Right lobe of liver (tissue), 6 donors: ENCODE data around the gene SPRY4. TPM values are rescaled to one million over a fixed set of nuclear protein-coding genes. Genes with fewer than 3 reads are reported as not detected.

Experiments
- ATAC-seq, 4 donors: fragments of 200-7000 bp; cut with Tn5 transposase; one replicate each; pipeline ENCODE4 v1.9.1; 2020; ENCODE audit warnings: mild to moderate bottlenecking in 4 of 4, moderate library complexity in 4 of 4
- DNase-seq, 3 donors: peaks; one replicate each; pipeline ENCODE4 v3.0.0-alpha.2; 2020
- H3K27ac ChIP-seq, 3 donors: fragments of 200-600 bp; one replicate each; pipeline ENCODE4 v1.8.0; 2022
- H3K27me3 ChIP-seq, 2 donors: fragments of 200-600 bp; one replicate each; pipeline ENCODE4 v1.8.0; 2022
- H3K36me3 ChIP-seq, 4 donors: fragments of 200-600 bp; sonication (generic) in 1 of 4; one replicate each; pipeline versions ENCODE4 v1.5.1 to v1.8.0; 2017 to 2022; ENCODE audit warnings: control low read depth in 1 of 4
- H3K4me1 ChIP-seq, 4 donors: fragments of 200-600 bp; sonication (generic) in 1 of 4; one replicate each; pipeline versions ENCODE4 v1.5.1 to v1.8.0; 2017 to 2022; ENCODE audit warnings: control low read depth in 1 of 4
- H3K4me3 ChIP-seq, 3 donors: fragments of 200-600 bp; one replicate each; pipeline ENCODE4 v1.8.0; 2022
- H3K9me3 ChIP-seq, 4 donors: fragments of 200-600 bp; sonication (generic) in 1 of 4; one replicate each; pipeline versions ENCODE4 v1.5.1 to v1.8.0; 2017 to 2022; ENCODE audit warnings: control low read depth in 1 of 4
- POLR2A ChIP-seq: fragments of 450-650 bp; IDR thresholded peaks from one replicate; pipeline ENCODE4 v1.6.1; 2017; ENCODE audit warnings: antibody characterized with exemption, mild to moderate bottlenecking
- WGBS: methylation state at CpG from one replicate; pipeline ENCODE4 v1.1.6; 2018; ENCODE audit warnings: low coverage, low lambda C conversion rate; ENCODE audit not compliant: insufficient coverage; ENCODE audit errors: missing lambda C conversion rate; 5-methylcytosine and 5-hydroxymethylcytosine counted together
- intact Hi-C, 2 donors: fragments of 100-400 bp; cut with DNase I; formaldehyde crosslinking; loops; one replicate each; pipeline versions ENCODE4 v1.11.2 to v1.14.1; 2022
- total RNA-seq, 6 experiments: library from RNA; depleted of rRNA in 2 of 6; stranded (reverse); fragments of >200 nt in 2 of 6; fragmentation: NEBNext Ultra II Directional in 3 of 6; extraction: Animal tissue kit (Norgen Biotek cat#: 25700) in 3 of 6; gene quantifications; one replicate each; pipeline versions ENCODE4 v1.1.0 to v1.2.4, GENCODE V29; 2016 to 2023
- TF ChIP-seq, protein P1 (sequence below), 4 donors: fragments of 200-600 bp in 3 of 4; fragments of 450-650 bp in 1 of 4; IDR thresholded peaks; one replicate each; pipeline versions ENCODE4 v1.5.1 to v1.8.0; 2016 to 2022; ENCODE audit warnings: antibody characterized with exemption in 4 of 4, mild to moderate bottlenecking in 2 of 4
- donor health status: DM: no; HTN: yes; CAD: no.
- donor health status: DM: no; HTN: no; CAD: no.
- donor health status: DM: no; HTN: no; CAD: no.
- donor health status: DM: no; HTN: yes; CAD: no.
- donor health status: DM: no; HTN: yes; CAD: no.

Gene SPRY4
- total RNA-seq, 6 experiments from 2014 or later: 3.9 to 11.6 (median 7.3) TPM

DNA sequence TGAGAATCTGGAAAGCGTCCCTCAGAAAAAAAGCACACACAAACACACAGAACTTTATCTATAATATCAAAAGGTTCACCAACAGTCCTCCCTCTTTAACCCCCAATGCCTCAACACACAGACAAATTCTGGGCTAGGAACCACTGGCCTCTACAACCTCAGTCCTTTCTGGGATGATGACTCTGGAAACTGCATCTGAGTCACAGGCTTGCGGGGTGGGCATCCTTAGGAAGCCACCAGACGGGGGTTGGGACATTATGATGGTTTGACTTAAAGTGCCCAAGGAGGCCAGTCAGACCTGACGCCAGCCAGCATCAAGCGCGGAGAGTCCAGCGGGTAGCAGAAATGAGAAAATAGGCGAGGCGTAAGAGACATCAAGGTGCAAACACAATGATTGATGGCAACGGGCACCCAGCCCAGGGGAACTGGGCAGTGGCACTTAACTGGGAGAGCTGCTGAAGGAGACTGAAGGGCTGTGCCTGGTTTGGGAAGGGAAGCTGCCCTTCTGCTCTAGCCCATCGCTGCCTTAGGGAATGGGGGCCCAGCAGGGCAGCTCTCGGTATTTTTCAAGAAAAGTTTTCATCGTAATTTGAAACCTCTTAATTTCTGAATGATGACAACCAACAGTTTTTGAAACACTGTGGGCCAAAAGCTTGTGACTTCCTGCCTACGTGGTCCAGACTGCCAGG lies 20.7 kb downstream of the SPRY4 start:
- intact Hi-C loops: no loop called here
- DNase-seq (no peak), ATAC-seq (no peak)
- 86% methylated on average over 12 of the region's 14 CpGs for WGBS
- Histone ChIP-seq H3K9me3 (no peaks in the 10 kb centered on the region), H3K4me3 (no peak overlapping the region), H3K4me1 (no peaks in the 10 kb centered on the region), H3K36me3 (no peaks in the 10 kb centered on the region), H3K27me3 (no peaks in the 10 kb centered on the region), H3K27ac (no peak overlapping the region)
- no peak for TF ChIP-seq POLR2A
- TF ChIP-seq, protein P1, sequence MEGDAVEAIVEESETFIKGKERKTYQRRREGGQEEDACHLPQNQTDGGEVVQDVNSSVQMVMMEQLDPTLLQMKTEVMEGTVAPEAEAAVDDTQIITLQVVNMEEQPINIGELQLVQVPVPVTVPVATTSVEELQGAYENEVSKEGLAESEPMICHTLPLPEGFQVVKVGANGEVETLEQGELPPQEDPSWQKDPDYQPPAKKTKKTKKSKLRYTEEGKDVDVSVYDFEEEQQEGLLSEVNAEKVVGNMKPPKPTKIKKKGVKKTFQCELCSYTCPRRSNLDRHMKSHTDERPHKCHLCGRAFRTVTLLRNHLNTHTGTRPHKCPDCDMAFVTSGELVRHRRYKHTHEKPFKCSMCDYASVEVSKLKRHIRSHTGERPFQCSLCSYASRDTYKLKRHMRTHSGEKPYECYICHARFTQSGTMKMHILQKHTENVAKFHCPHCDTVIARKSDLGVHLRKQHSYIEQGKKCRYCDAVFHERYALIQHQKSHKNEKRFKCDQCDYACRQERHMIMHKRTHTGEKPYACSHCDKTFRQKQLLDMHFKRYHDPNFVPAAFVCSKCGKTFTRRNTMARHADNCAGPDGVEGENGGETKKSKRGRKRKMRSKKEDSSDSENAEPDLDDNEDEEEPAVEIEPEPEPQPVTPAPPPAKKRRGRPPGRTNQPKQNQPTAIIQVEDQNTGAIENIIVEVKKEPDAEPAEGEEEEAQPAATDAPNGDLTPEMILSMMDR (IDR thresholded peaks at IDR 0.05): no peak

DNA sequence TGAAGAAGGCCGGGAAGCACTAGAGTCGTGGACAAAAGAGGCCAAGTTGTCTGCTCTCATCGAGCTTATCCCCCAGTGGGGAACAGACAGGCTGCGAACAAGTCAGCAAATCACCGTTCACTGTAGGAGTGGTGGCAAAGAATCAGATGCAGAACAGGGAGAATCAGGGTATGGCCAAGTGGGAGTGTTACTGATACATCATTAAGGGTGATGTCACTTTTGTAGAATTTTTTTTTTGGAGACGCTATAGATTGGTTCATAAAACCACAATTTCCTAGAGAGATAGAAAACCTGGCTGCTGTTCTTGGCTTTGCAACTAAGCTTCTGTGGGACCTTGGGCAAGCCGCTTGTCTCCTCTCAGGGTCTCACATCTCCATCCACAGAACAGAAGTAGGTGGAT lies 21.3 kb downstream of the SPRY4 start:
- no peak overlapping the region for H3K27ac ChIP-seq
- WGBS: 79% methylated on average over 6 of the region's 7 CpGs
- ATAC-seq (no peak), DNase-seq (no peak)
- H3K9me3 ChIP-seq: no peaks in the 10 kb centered on the region
- no peaks in the 10 kb centered on the region for H3K4me1 ChIP-seq
- H3K27me3 ChIP-seq: no peaks in the 10 kb centered on the region
- TF ChIP-seq, protein P1 (IDR thresholded peaks at IDR 0.05): no peak
- no peak overlapping the region for H3K4me3 ChIP-seq
- no peaks in the 10 kb centered on the region for H3K36me3 ChIP-seq
- intact Hi-C loops: no loop called here

DNA sequence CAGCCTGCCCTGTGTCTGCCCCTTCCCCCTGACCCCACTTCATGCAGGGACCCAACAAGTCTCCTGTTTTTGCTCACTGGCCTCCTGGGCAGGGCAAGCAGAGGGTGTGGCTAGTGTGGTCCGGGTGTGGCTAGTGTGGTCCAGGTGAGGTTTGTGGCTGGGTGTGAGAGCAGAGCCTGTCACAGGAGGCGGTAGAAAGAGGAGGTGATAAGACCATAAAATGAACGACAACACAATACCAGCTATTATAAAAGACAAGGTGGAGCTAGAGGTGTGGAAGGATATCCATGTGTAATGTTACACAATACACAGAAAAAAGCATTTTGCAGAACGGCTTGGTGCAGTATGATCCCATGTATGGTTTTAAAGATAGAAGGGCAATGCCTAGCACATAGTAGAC lies 23.3 kb downstream of the SPRY4 start:
- Histone ChIP-seq H3K27ac (no peak overlapping the region), H3K9me3 (no peaks in the 10 kb centered on the region), H3K36me3 (no peaks in the 10 kb centered on the region), H3K4me1 (no peaks in the 10 kb centered on the region), H3K4me3 (no peak overlapping the region), H3K27me3 (no peaks in the 10 kb centered on the region)
- ATAC-seq (no peak), DNase-seq (no peak)
- intact Hi-C loops: no loop called here
- 44% methylated on average over 2 of the region's 4 CpGs for WGBS
- TF ChIP-seq, protein P1 (IDR thresholded peaks at IDR 0.05): no peak
- TF ChIP-seq POLR2A: no peak

DNA sequence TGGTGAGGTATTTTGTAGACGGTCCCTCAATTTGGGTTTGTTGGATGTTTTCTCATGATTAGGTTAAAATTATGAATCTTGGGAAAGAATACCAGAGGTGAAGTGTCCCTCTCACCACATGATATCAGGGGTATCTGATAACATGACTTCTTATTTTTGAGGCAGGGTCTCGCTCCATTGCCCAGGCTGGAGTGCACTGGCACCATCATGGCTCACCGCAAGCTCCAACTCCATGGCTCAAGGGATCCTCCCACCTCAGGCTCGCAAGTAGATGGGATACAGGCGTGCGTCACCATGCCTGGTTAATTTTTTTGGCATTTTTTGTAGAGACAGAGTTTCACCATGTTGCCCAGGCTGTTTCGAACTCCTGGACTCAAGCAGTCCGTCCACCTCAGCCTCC lies 24.1 kb downstream of the SPRY4 start:
- Histone ChIP-seq H3K36me3 (no peaks in the 10 kb centered on the region), H3K27me3 (no peaks in the 10 kb centered on the region), H3K4me1 (no peaks in the 10 kb centered on the region), H3K27ac (no peak overlapping the region), H3K4me3 (no peak overlapping the region), H3K9me3 (no peaks in the 10 kb centered on the region)
- DNase-seq: no peak
- ATAC-seq: no peak
- intact Hi-C loops: no loop called here
- no peak for TF ChIP-seq POLR2A
- TF ChIP-seq, protein P1 (IDR thresholded peaks at IDR 0.05): no peak
- WGBS: 84% methylated on average over 3 of the region's 8 CpGs
